Neutrophil (primary cell): ENCODE data around the gene PFN3.

ENCODE experiments used
- H3K27ac ChIP-seq: fragments of 200-600 bp; sonication (generic); 2 replicates; pipeline ENCODE4 v1.5.1; 2016; ENCODE audit warnings: mild to moderate bottlenecking, moderate library complexity
- H3K27me3 ChIP-seq: fragments of 200-600 bp; sonication (generic); 2 replicates; pipeline ENCODE4 v1.6.0; 2016; ENCODE audit warnings: mild to moderate bottlenecking
- H3K36me3 ChIP-seq: fragments of 200-600 bp; sonication (generic); 2 replicates; pipeline ENCODE4 v1.5.1; 2017
- H3K4me1 ChIP-seq, 2 experiments: fragments of 200-600 bp in 1 of 2; sonication (generic) in 1 of 2; 1 replicate in 1 of 2; 2 replicates in 1 of 2; pipeline versions ENCODE4 v1.5.1 to v1.6.1; 2013 to 2016; ENCODE audit warnings: low read depth in 1 of 2, low read length in 1 of 2, mild to moderate bottlenecking in 1 of 2, moderate library complexity in 1 of 2; ENCODE audit not compliant: control insufficient read depth in 1 of 2, insufficient read depth in 1 of 2
- H3K4me3 ChIP-seq, 2 experiments: fragments of 200-600 bp in 1 of 2; sonication (generic) in 1 of 2; 1 replicate in 1 of 2; 2 replicates in 1 of 2; pipeline ENCODE4 v1.5.1; 2013 to 2016; ENCODE audit warnings: low read depth in 1 of 2, low read length in 1 of 2, mild to moderate bottlenecking in 1 of 2, moderate library complexity in 1 of 2
- H3K9me3 ChIP-seq: fragments of 200-600 bp; sonication (generic); 2 replicates; pipeline ENCODE4 v1.5.1; 2016
- CTCF ChIP-seq: fragments of 200-600 bp; sonication (generic); IDR thresholded peaks from 2 replicates; pipeline ENCODE4 v1.5.1; 2016; ENCODE audit warnings: antibody characterized with exemption

The PFN3 gene

GRCh38 chr5:177366528-177367322 lies 33.7 kb downstream of the PFN3 start:
- H3K36me3 ChIP-seq = peaks cover 75% of the 10 kb centered on the region
- H3K9me3 ChIP-seq = no peaks in the 10 kb centered on the region
- TF ChIP-seq CTCF = no peak
- H3K4me3 ChIP-seq = no peak overlapping the region
- H3K27me3 ChIP-seq = no peaks in the 10 kb centered on the region
- peak overlapping the region; percentile 19 for H3K27ac ChIP-seq
- H3K4me1 ChIP-seq = peaks cover 42 to 68% of the 10 kb centered on the region in 2 experiments

GRCh38 chr5:177365845-177366527 lies 34.5 kb downstream of the PFN3 start:
- Histone ChIP-seq H3K27ac (peak overlapping the region; percentile 19), H3K27me3 (no peaks in the 10 kb centered on the region), H3K4me3 (no peak overlapping the region), H3K36me3 (peaks cover 68% of the 10 kb centered on the region), H3K9me3 (no peaks in the 10 kb centered on the region), H3K4me1 (peaks cover 42 to 68% of the 10 kb centered on the region in 2 experiments)
- no peak for TF ChIP-seq CTCF

GRCh38 chr5:177364159-177364962 lies 36.1 kb downstream of the PFN3 start:
- no peaks in the 10 kb centered on the region for H3K27me3 ChIP-seq
- H3K4me1 ChIP-seq = peaks cover 54 to 69% of the 10 kb centered on the region in 2 experiments
- peak overlapping the region in 1 of 2 experiments; percentile 13 for H3K4me3 ChIP-seq
- TF ChIP-seq CTCF = no peak
- H3K9me3 ChIP-seq = no peaks in the 10 kb centered on the region
- H3K27ac ChIP-seq = peak overlapping the region; percentile 93
- H3K36me3 ChIP-seq = peaks cover 58% of the 10 kb centered on the region

- no peaks in the 10 kb centered on the region for H3K9me3 ChIP-seq
- peaks cover 62 to 67% of the 10 kb centered on the region in 2 experiments for H3K4me1 ChIP-seq
- peaks cover 50% of the 10 kb centered on the region for H3K36me3 ChIP-seq
- H3K4me3 ChIP-seq = peak overlapping the region; percentile 62 to 82
- no peaks in the 10 kb centered on the region for H3K27me3 ChIP-seq
- H3K27ac ChIP-seq = peak overlapping the region; percentile 93
- no peak for TF ChIP-seq CTCF
These were observed 36.9 kb downstream of the PFN3 start for GRCh38 chr5:177363565-177363964.

GRCh38 chr5:177362610-177363507 lies 37.6 kb downstream of the PFN3 start:
- peak overlapping the region; percentile 62 to 82 for H3K4me3 ChIP-seq
- peak overlapping the region; percentile 93 for H3K27ac ChIP-seq
- peaks cover 62 to 67% of the 10 kb centered on the region in 2 experiments for H3K4me1 ChIP-seq
- H3K36me3 ChIP-seq = peaks cover 43% of the 10 kb centered on the region
- H3K9me3 ChIP-seq = no peaks in the 10 kb centered on the region
- no peak for TF ChIP-seq CTCF
- no peaks in the 10 kb centered on the region for H3K27me3 ChIP-seq
